ENCODE measurements around the gene KRT9. TPM values are rescaled to one million over a fixed set of nuclear protein-coding genes. Genes with fewer than 3 reads are reported as not detected.
"Not testable (repeated sequence)": the region's sequence is repeated elsewhere in the genome, so short reads cannot be mapped to it uniquely, and the experiment has no call there.

The KRT9 gene
- total RNA-seq, 1 experiment from 2014 or later = not detected

DNA sequence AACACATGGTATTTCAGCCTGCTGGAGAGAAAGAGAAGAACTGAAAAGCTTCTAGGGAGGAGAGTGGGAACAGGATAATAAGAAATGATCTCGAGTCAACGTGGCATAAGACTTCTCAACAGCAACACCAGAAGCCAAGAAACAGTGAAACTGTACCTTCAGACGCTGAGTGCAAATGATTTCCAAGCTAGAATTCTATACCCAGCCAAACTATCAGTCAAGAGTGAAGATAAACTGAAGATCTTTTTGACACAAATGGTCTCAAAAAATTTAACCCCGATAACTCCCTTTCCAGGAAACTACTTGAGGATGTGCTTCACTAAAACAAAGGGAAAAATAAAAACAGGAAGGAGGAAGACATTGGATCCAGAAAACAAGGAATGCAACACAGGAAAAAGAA lies 35.1 kb upstream of the KRT9 start:
- H3K9me3 ChIP-seq (ENCODE audit: low read length); H3K27ac ChIP-seq (ENCODE audit: low read length); BruUV-seq (replicated peaks); H3K9ac ChIP-seq (ENCODE audit: low read length); H3K27me3 ChIP-seq (ENCODE audit: low read length); H3K36me3 ChIP-seq (ENCODE audit: low read depth, low read length); H4K20me1 ChIP-seq (ENCODE audit: low read length); H2AFZ ChIP-seq (ENCODE audit: low read length); ATAC-seq; POLR2A ChIA-PET (ENCODE audit: unreplicated experiment); DNase-seq; H3K9me2 ChIP-seq (replicated peaks; ENCODE audit: low read length); H3F3A ChIP-seq (ENCODE audit: low read length, unreplicated experiment); H3K4me2 ChIP-seq (ENCODE audit: low read length); H3K4me1 ChIP-seq (ENCODE audit: insufficient read depth, low read length); intact Hi-C loops (cut with micrococcal nuclease); H3K4me3 ChIP-seq (ENCODE audit: low read length); H3K79me2 ChIP-seq (ENCODE audit: low read length): not testable (repeated sequence)
- CTCF ChIA-PET = interaction anchor here (0.5 kb wide), 1 partner anchor 12 kb away, joined by 4 read pairs; no protein-coding TSS in a partner anchor

DNA sequence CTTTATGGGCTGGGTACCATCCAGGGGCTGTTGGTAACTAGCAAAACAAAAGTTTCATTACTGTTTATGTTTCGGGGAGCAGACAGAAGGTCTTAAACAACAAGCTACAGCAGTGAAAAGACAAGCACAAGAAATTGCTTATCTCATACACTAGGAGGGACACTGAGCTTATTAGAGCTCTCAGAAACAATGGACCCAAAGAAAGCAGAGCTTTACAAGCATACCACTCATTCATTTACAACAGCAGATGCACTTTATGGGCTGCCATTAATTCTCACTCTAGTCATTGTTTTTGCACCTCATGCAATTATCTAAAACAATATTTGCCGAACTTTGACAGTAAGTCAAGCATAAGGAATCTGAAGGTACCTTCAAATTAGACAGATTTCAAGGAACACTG lies 30.7 kb upstream of the KRT9 start:
- H2AFZ ChIP-seq (ENCODE audit: low read length) = no peak overlapping the region
- H3K9me3 ChIP-seq (ENCODE audit: low read length) = no peaks in the 10 kb centered on the region
- no peaks in the 10 kb centered on the region for H3K36me3 ChIP-seq (ENCODE audit: low read depth, low read length)
- no TSS peak for BruUV-seq (replicated peaks)
- no peaks in the 10 kb centered on the region for H4K20me1 ChIP-seq (ENCODE audit: low read length)
- no peaks in the 10 kb centered on the region for H3K9me2 ChIP-seq (replicated peaks; ENCODE audit: low read length)
- no peak for TF ChIP-seq EZH2 (IDR thresholded peaks at IDR 0.05; ENCODE audit: low read length, unreplicated experiment)
- TF ChIP-seq, protein P1, sequence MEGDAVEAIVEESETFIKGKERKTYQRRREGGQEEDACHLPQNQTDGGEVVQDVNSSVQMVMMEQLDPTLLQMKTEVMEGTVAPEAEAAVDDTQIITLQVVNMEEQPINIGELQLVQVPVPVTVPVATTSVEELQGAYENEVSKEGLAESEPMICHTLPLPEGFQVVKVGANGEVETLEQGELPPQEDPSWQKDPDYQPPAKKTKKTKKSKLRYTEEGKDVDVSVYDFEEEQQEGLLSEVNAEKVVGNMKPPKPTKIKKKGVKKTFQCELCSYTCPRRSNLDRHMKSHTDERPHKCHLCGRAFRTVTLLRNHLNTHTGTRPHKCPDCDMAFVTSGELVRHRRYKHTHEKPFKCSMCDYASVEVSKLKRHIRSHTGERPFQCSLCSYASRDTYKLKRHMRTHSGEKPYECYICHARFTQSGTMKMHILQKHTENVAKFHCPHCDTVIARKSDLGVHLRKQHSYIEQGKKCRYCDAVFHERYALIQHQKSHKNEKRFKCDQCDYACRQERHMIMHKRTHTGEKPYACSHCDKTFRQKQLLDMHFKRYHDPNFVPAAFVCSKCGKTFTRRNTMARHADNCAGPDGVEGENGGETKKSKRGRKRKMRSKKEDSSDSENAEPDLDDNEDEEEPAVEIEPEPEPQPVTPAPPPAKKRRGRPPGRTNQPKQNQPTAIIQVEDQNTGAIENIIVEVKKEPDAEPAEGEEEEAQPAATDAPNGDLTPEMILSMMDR (conservative IDR thresholded peaks at IDR 0.05; ENCODE audit: low read depth, low read length) = no peak
- intact Hi-C loops (cut with micrococcal nuclease) = no loop called here
- no peak overlapping the region for H3K4me3 ChIP-seq (ENCODE audit: low read length)
- H3K4me1 ChIP-seq (ENCODE audit: insufficient read depth, low read length) = no peaks in the 10 kb centered on the region
- H3K9ac ChIP-seq (ENCODE audit: low read length) = no peak overlapping the region
- no peak for DNase-seq
- H3K27me3 ChIP-seq (ENCODE audit: low read length) = no peaks in the 10 kb centered on the region
- peak; percentile 54; the same call in 1 of the 2 replicates for ATAC-seq
- no peak overlapping the region for H3K27ac ChIP-seq (ENCODE audit: low read length)
- CTCF ChIA-PET = no interaction called here
- H3F3A ChIP-seq (ENCODE audit: low read length, unreplicated experiment) = no peaks in the 10 kb centered on the region
- no peak overlapping the region for H3K4me2 ChIP-seq (ENCODE audit: low read length)
- POLR2A ChIA-PET (ENCODE audit: unreplicated experiment) = interaction anchor here (0.5 kb wide), 1 partner anchor 32 kb away, joined by 3 read pairs; no protein-coding TSS in a partner anchor
- no peaks in the 10 kb centered on the region for H3K79me2 ChIP-seq (ENCODE audit: low read length)

GRCh38 chr17:41600318-41600717 lies 28.5 kb upstream of the KRT9 start:
- H3K4me1 ChIP-seq (ENCODE audit: insufficient read depth, low read length) = no peaks in the 10 kb centered on the region
- H2AFZ ChIP-seq (ENCODE audit: low read length) = no peak overlapping the region
- H3K79me2 ChIP-seq (ENCODE audit: low read length) = no peaks in the 10 kb centered on the region
- ChIA-PET POLR2A (ENCODE audit: unreplicated experiment) (no interaction called here), CTCF (no interaction called here)
- intact Hi-C loops (cut with micrococcal nuclease) = no loop called here
- H3K36me3 ChIP-seq (ENCODE audit: low read depth, low read length) = no peaks in the 10 kb centered on the region
- no peak overlapping the region for H3K4me2 ChIP-seq (ENCODE audit: low read length)
- DNase-seq (no peak), ATAC-seq (no peak)
- H3K9me3 ChIP-seq (ENCODE audit: low read length) = no peaks in the 10 kb centered on the region
- H3K4me3 ChIP-seq (ENCODE audit: low read length) = no peak overlapping the region
- TF ChIP-seq EZH2phosphoT487 (IDR thresholded peaks at IDR 0.05; ENCODE audit: borderline replicate concordance, low read length) = no peak
- TF ChIP-seq EZH2 (IDR thresholded peaks at IDR 0.05; ENCODE audit: low read length, unreplicated experiment) = no peak
- TF ChIP-seq, protein P1 (conservative IDR thresholded peaks at IDR 0.05; ENCODE audit: low read depth, low read length) = no peak
- no peak overlapping the region for H3K9ac ChIP-seq (ENCODE audit: low read length)
- no peaks in the 10 kb centered on the region for H3K9me2 ChIP-seq (replicated peaks; ENCODE audit: low read length)
- no peaks in the 10 kb centered on the region for H3F3A ChIP-seq (ENCODE audit: low read length, unreplicated experiment)
- no peaks in the 10 kb centered on the region for H4K20me1 ChIP-seq (ENCODE audit: low read length)
- no TSS peak for BruUV-seq (replicated peaks)
- H3K27ac ChIP-seq (ENCODE audit: low read length) = no peak overlapping the region
- no peaks in the 10 kb centered on the region for H3K27me3 ChIP-seq (ENCODE audit: low read length)
